Measurements from ENCODE around the gene SLC20A1. TPM values are rescaled to one million over a fixed set of nuclear protein-coding genes. Genes with fewer than 3 reads are reported as not detected.
"Not testable (repeated sequence)": the region's sequence is repeated elsewhere in the genome, so short reads cannot be mapped to it uniquely, and the experiment has no call there.

Gene SLC20A1, protein sequence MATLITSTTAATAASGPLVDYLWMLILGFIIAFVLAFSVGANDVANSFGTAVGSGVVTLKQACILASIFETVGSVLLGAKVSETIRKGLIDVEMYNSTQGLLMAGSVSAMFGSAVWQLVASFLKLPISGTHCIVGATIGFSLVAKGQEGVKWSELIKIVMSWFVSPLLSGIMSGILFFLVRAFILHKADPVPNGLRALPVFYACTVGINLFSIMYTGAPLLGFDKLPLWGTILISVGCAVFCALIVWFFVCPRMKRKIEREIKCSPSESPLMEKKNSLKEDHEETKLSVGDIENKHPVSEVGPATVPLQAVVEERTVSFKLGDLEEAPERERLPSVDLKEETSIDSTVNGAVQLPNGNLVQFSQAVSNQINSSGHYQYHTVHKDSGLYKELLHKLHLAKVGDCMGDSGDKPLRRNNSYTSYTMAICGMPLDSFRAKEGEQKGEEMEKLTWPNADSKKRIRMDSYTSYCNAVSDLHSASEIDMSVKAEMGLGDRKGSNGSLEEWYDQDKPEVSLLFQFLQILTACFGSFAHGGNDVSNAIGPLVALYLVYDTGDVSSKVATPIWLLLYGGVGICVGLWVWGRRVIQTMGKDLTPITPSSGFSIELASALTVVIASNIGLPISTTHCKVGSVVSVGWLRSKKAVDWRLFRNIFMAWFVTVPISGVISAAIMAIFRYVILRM
- 10 to 100 TPM; 34.4 to 77.5 (median 73.1) TPM for polyA plus RNA-seq

- peaks cover 79 to 83% of the 10 kb centered on the region in 2 donors for H3K4me1 Mint-ChIP-seq
- peak within 1 kb of the TSS; percentile 76 to 97 (median 96) for H3K27ac Mint-ChIP-seq
- peak; percentile 100 for DNase-seq
- peaks cover 3 to 22% (median 6%) of the 10 kb centered on the region in 3 donors for H3K27me3 Mint-ChIP-seq (ENCODE audit: low read depth in 3 of 3)
- no peaks in the 10 kb centered on the region for H3K9me3 Mint-ChIP-seq
- peak within 1 kb of the TSS; percentile 93 to 98 (median 95) for H3K4me3 Mint-ChIP-seq
- H3K36me3 Mint-ChIP-seq: peaks cover 28 to 34% (median 30%) of the 10 kb centered on the region in 3 donors
These were observed at the start of gene SLC20A1 for GRCh38 chr2:112645310-112646101. Gene SLC20A1, plus strand, starts transcription at chr2:112645939. Its CDS starts 890 bp downstream, at chr2:112646829.

GRCh38 chr2:112597537-112598322 lies 48.0 kb upstream of the SLC20A1 start:
- no peaks in the 10 kb centered on the region for H3K27me3 Mint-ChIP-seq (ENCODE audit: low read depth in 3 of 3)
- no peak for DNase-seq
- peak overlapping the region in 1 of 6 donors; percentile 7 for H3K27ac Mint-ChIP-seq
- H3K4me3 Mint-ChIP-seq: no peak overlapping the region
- H3K9me3 Mint-ChIP-seq: no peaks in the 10 kb centered on the region
- peaks cover 7 to 11% of the 10 kb centered on the region in 2 donors for H3K4me1 Mint-ChIP-seq
- H3K36me3 Mint-ChIP-seq: peaks cover 9 to 15% (median 9%) of the 10 kb centered on the region in 3 donors

DNA sequence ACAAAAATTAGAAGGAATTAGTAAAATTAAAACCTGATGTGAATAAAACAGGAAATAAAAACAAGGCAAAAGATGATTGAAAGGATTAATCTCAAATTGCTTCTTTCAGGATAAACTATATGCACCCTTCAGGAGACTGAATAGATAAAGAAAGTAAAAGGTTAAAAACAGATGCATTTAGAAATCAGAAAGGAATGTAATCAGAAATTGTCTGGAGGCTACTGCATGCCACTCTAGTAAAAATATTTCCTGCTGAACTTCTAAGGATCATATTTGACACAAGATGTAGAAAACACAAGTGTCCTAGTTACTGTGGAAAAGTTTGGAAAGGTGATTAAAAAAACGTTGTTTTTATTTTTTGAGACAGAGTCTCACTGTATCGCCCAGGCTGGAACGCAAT lies 45.1 kb upstream of the SLC20A1 start:
- Mint-ChIP-seq H3K9me3 (no peaks in the 10 kb centered on the region), H3K4me3 (no peak overlapping the region), H3K4me1 (peaks cover 7 to 11% of the 10 kb centered on the region in 2 donors)

GRCh38 chr2:112601754-112602153 lies 44.0 kb upstream of the SLC20A1 start:
- Mint-ChIP-seq H3K36me3 (peaks cover 0 to 4% (median 0%) of the 10 kb centered on the region in 3 donors), H3K9me3 (no peaks in the 10 kb centered on the region), H3K4me1 (peaks cover 15 to 18% of the 10 kb centered on the region in 2 donors), H3K4me3 (no peak overlapping the region), H3K27ac (no peak overlapping the region), H3K27me3 (ENCODE audit: low read depth in 3 of 3) (peaks cover 0 to 3% (median 0%) of the 10 kb centered on the region in 3 donors)
- no peak for DNase-seq

More for the DNA sequence above, 45.1 kb upstream of the SLC20A1 start:
- H3K27me3 Mint-ChIP-seq (ENCODE audit: low read depth in 3 of 3): no peaks in the 10 kb centered on the region
- DNase-seq: no peak
- H3K36me3 Mint-ChIP-seq: peaks cover 0 to 4% (median 0%) of the 10 kb centered on the region in 3 donors
- H3K27ac Mint-ChIP-seq: no peak overlapping the region

- DNase-seq: no peak
- H3K4me3 Mint-ChIP-seq: no peak overlapping the region
- peaks cover 15 to 19% of the 10 kb centered on the region in 2 donors for H3K4me1 Mint-ChIP-seq
These were observed 42.8 kb upstream of the SLC20A1 start for GRCh38 chr2:112602917-112603316.

DNA sequence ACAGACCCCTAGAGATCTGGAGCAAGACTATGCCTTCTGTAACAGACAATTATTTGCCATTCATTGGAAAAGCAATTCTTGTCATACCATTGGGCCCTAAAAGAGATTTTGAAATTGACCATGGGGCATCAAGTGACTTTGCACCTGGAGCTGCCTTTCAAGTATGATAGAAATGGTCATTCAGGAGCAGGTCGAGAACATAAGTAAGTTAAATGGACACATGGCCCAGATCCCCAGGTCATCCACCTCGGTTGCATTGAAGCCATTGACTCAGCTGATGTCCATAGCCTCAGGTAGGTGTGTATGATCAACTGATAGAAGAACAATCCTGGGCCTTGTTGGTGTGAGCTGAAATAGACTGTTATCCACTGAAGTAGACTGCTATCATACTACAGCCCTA lies 42.0 kb upstream of the SLC20A1 start:
- H3K9me3 Mint-ChIP-seq: no peaks in the 10 kb centered on the region
- H3K4me1 Mint-ChIP-seq: peaks cover 17 to 25% of the 10 kb centered on the region in 2 donors
- H3K36me3 Mint-ChIP-seq: no peaks in the 10 kb centered on the region
- peaks cover 0 to 3% (median 0%) of the 10 kb centered on the region in 3 donors for H3K27me3 Mint-ChIP-seq (ENCODE audit: low read depth in 3 of 3)
- DNase-seq: no peak
- H3K4me3 Mint-ChIP-seq: no peak overlapping the region
- peak overlapping the region in 1 of 6 donors; percentile 59 for H3K27ac Mint-ChIP-seq

More at GRCh38 chr2:112602917-112603316, 42.8 kb upstream of the SLC20A1 start:
- H3K9me3 Mint-ChIP-seq: no peaks in the 10 kb centered on the region
- H3K36me3 Mint-ChIP-seq: no peaks in the 10 kb centered on the region
- H3K27ac Mint-ChIP-seq: peak overlapping the region in 2 of 6 donors; percentile 9 to 59
- peaks cover 0 to 3% (median 0%) of the 10 kb centered on the region in 3 donors for H3K27me3 Mint-ChIP-seq (ENCODE audit: low read depth in 3 of 3)

DNA sequence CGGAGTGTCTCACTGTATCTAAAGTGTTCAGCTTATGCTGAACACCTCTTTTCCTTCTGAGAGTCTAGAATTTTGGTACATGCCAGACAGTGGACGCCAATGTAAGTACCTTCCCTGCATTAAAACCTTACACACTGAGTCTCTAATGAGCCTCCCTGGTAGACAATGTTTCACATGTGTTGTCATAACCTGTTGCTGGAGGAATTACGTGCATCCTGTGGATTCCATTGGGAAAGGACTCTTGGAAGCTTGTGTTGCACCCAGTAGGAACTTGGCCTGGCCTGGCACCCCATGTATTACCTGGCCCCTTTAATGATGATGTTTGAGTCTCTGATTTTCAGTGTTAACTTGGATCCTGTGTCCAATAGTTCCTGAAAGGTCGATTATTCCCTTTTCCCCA lies 40.8 kb upstream of the SLC20A1 start:
- Mint-ChIP-seq H3K4me1 (peaks cover 15 to 22% of the 10 kb centered on the region in 2 donors), H3K9me3 (no peaks in the 10 kb centered on the region), H3K27me3 (ENCODE audit: low read depth in 3 of 3) (peaks cover 0 to 3% (median 0%) of the 10 kb centered on the region in 3 donors), H3K4me3 (no peak overlapping the region), H3K36me3 (no peaks in the 10 kb centered on the region), H3K27ac (peak overlapping the region in 1 of 6 donors; percentile 3)
- DNase-seq: no peak

DNA sequence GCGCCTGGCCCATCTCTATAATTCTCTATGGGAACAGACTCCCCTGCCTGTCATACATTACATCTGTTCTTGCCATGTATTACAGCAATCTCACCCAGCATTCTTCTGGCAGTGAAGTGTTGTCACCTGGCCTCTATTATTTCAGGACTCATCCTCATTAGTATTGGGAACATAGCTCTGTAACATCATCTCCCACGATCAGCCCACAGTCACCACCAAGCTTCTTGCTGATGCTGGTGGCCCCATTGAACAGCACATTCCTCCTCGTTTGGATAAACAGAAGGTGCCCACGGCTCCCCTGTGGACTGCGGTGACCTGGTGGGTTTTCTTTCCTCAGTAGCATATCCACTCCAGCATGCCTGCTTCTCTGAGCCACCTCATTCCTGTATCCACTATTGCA lies 39.8 kb upstream of the SLC20A1 start:
- H3K27ac Mint-ChIP-seq: peak overlapping the region in 1 of 6 donors; percentile 37
- peaks cover 0 to 3% (median 0%) of the 10 kb centered on the region in 3 donors for H3K27me3 Mint-ChIP-seq (ENCODE audit: low read depth in 3 of 3)
- no peaks in the 10 kb centered on the region for H3K36me3 Mint-ChIP-seq
- DNase-seq: no peak
- peaks cover 0 to 3% (median 0%) of the 10 kb centered on the region in 6 donors for H3K9me3 Mint-ChIP-seq
- peaks cover 10 to 14% of the 10 kb centered on the region in 2 donors for H3K4me1 Mint-ChIP-seq
- no peak overlapping the region for H3K4me3 Mint-ChIP-seq

- Mint-ChIP-seq H3K27ac (peak overlapping the region in 1 of 6 donors; percentile 37), H3K4me3 (no peak overlapping the region), H3K27me3 (ENCODE audit: low read depth in 3 of 3) (peaks cover 0 to 3% (median 0%) of the 10 kb centered on the region in 3 donors), H3K9me3 (peaks cover 0 to 3% (median 0%) of the 10 kb centered on the region in 6 donors), H3K36me3 (peaks cover 0 to 2% (median 0%) of the 10 kb centered on the region in 3 donors), H3K4me1 (peaks cover 10 to 14% of the 10 kb centered on the region in 2 donors)
- DNase-seq: no peak
These were observed 39.2 kb upstream of the SLC20A1 start for GRCh38 chr2:112606547-112606946.

DNA sequence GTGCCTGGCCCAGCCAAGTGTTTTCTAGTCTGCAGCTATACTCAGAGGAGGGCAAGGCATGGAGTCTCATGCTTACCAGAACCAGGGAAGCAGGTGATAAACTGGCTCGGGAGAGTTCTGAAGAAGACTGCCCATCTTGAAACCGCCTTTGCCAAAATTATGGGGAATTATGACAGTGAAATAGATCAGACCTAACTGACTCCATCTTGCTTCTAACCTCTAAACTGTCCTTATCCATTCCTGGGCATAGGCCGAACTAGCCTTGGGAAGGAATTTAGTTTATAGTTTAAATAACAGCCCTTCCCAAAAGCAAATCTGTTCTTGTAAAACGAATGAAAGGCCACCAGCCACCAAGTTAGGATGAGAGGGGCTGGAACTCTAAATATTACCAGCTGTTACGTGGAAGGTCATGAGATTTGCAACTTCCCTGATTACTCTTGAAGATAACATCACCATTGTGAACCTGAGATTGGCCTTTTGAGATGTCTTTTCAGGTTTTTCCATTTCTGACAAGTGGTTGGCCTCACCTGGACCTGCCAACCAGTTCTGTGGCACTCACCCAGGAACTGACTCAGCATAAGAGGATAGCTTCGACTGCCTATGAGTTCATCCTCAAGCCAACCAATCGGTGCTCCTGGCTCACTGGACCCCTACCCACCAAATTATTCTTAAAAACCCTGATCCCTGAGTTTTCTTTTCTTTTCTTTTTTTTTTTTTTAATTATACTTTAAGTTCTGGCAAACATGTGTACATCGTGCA lies 37.9 kb upstream of the SLC20A1 start:
- H3K9me3 Mint-ChIP-seq: peaks cover 0 to 3% (median 0%) of the 10 kb centered on the region in 6 donors
- H3K27me3 Mint-ChIP-seq (ENCODE audit: low read depth in 3 of 3): peaks cover 0 to 3% (median 0%) of the 10 kb centered on the region in 3 donors
- no peak for DNase-seq
- H3K4me1 Mint-ChIP-seq: peaks cover 10 to 14% of the 10 kb centered on the region in 2 donors
- H3K4me3 Mint-ChIP-seq: no peak overlapping the region
- no peak overlapping the region for H3K27ac Mint-ChIP-seq
- peaks cover 0 to 4% (median 2%) of the 10 kb centered on the region in 3 donors for H3K36me3 Mint-ChIP-seq

GRCh38 chr2:112609320-112609719 lies 36.4 kb upstream of the SLC20A1 start:
- H3K27me3 Mint-ChIP-seq (ENCODE audit: low read depth in 3 of 3); DNase-seq; H3K4me3 Mint-ChIP-seq; H3K36me3 Mint-ChIP-seq; H3K27ac Mint-ChIP-seq; H3K9me3 Mint-ChIP-seq: not testable (repeated sequence)
- peaks cover 14 to 16% of the 10 kb centered on the region in 2 donors for H3K4me1 Mint-ChIP-seq

DNA sequence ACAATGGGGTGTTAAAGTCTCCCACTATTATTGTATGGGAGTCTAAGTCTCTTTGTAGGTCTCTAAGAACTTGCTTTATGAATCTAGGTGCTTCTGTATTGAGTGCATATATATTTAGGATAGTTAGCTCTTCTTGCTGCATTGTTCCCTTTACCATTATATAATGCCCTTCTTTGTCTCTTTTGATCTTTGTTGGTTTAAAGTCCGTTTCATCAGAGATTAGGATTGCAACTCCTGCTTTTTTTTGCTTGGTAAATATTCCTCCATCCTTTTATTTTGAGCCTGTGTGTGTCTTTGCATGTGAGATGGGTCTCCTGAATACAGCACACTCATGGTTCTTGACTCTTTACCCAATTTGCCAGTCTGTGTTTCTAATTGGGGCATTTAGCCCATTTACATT lies 33.5 kb upstream of the SLC20A1 start:
- H3K36me3 Mint-ChIP-seq; H3K9me3 Mint-ChIP-seq; H3K4me3 Mint-ChIP-seq; DNase-seq; H3K27me3 Mint-ChIP-seq (ENCODE audit: low read depth in 3 of 3); H3K27ac Mint-ChIP-seq: not testable (repeated sequence)
- H3K4me1 Mint-ChIP-seq: peaks cover 7 to 11% of the 10 kb centered on the region in 2 donors

All from immature natural killer cell (primary cell).